Measurements from ENCODE around the gene KRTAP5-5.
A peak's percentile ranks its signal among the peaks of the same experiment; 100 is the strongest.
"Not testable (repeated sequence)": the region's sequence is repeated elsewhere in the genome, so short reads cannot be mapped to it uniquely, and the experiment has no call there.

KRTAP5-5 gene

GRCh38 chr11:1652771-1653540, 23.4 kb downstream of the KRTAP5-5 start:
- in situ Hi-C loops (cut with MboI; ENCODE audit: low pct_unique_long_range_greater_than_20kb, low sequenced_read_pairs) = no loop called here
- peak; percentile 60 for DNase-seq

GRCh38 chr11:1653541-1654387, 24.2 kb downstream of the KRTAP5-5 start:
- no peak for DNase-seq
- in situ Hi-C loops (cut with MboI; ENCODE audit: low pct_unique_long_range_greater_than_20kb, low sequenced_read_pairs) = no loop called here

GRCh38 chr11:1654388-1655167, 25.0 kb downstream of the KRTAP5-5 start:
- no peak for DNase-seq
- in situ Hi-C loops (cut with MboI; ENCODE audit: low pct_unique_long_range_greater_than_20kb, low sequenced_read_pairs) = no loop called here

- in situ Hi-C loops (cut with MboI; ENCODE audit: low pct_unique_long_range_greater_than_20kb, low sequenced_read_pairs) = no loop called here
Observed at GRCh38 chr11:1655168-1656060, 25.8 kb downstream of the KRTAP5-5 start.

GRCh38 chr11:1656061-1656441, 26.5 kb downstream of the KRTAP5-5 start:
- in situ Hi-C loops (cut with MboI; ENCODE audit: low pct_unique_long_range_greater_than_20kb, low sequenced_read_pairs) = no loop called here
- no peak for DNase-seq

More at GRCh38 chr11:1655168-1656060, 25.8 kb downstream of the KRTAP5-5 start:
- no peak for DNase-seq

- in situ Hi-C loops (cut with MboI; ENCODE audit: low pct_unique_long_range_greater_than_20kb, low sequenced_read_pairs) = no loop called here
- DNase-seq = no peak
Observed at GRCh38 chr11:1656670-1657069, 27.1 kb downstream of the KRTAP5-5 start.

GRCh38 chr11:1659506-1659905, 29.9 kb downstream of the KRTAP5-5 start:
- in situ Hi-C loops (cut with MboI; ENCODE audit: low pct_unique_long_range_greater_than_20kb, low sequenced_read_pairs) = no loop called here
- no peak for DNase-seq

- in situ Hi-C loops (cut with MboI; ENCODE audit: low pct_unique_long_range_greater_than_20kb, low sequenced_read_pairs) = no loop called here
Observed at GRCh38 chr11:1660111-1660867, 30.7 kb downstream of the KRTAP5-5 start.

GRCh38 chr11:1661454-1662269, 32.1 kb downstream of the KRTAP5-5 start:
- DNase-seq; in situ Hi-C loops (cut with MboI; ENCODE audit: low pct_unique_long_range_greater_than_20kb, low sequenced_read_pairs): not testable (repeated sequence)

More at GRCh38 chr11:1660111-1660867, 30.7 kb downstream of the KRTAP5-5 start:
- DNase-seq = no peak

- DNase-seq; in situ Hi-C loops (cut with MboI; ENCODE audit: low pct_unique_long_range_greater_than_20kb, low sequenced_read_pairs): not testable (repeated sequence)
Observed at GRCh38 chr11:1662699-1663283, 33.2 kb downstream of the KRTAP5-5 start.

GRCh38 chr11:1665313-1665712, 35.7 kb downstream of the KRTAP5-5 start:
- in situ Hi-C loops (cut with MboI; ENCODE audit: low pct_unique_long_range_greater_than_20kb, low sequenced_read_pairs) = no loop called here
- no peak for DNase-seq

GRCh38 chr11:1667121-1667850, 37.7 kb downstream of the KRTAP5-5 start:
- in situ Hi-C loops (cut with MboI; ENCODE audit: low pct_unique_long_range_greater_than_20kb, low sequenced_read_pairs) = no loop called here
- DNase-seq = no peak

GRCh38 chr11:1667906-1668305, 38.3 kb downstream of the KRTAP5-5 start:
- in situ Hi-C loops (cut with MboI; ENCODE audit: low pct_unique_long_range_greater_than_20kb, low sequenced_read_pairs) = no loop called here
- DNase-seq = no peak

- DNase-seq = no peak
- in situ Hi-C loops (cut with MboI; ENCODE audit: low pct_unique_long_range_greater_than_20kb, low sequenced_read_pairs) = no loop called here
Observed at GRCh38 chr11:1668911-1669473, 39.4 kb downstream of the KRTAP5-5 start.

GRCh38 chr11:1669546-1670218, 40.1 kb downstream of the KRTAP5-5 start:
- no peak for DNase-seq
- in situ Hi-C loops (cut with MboI; ENCODE audit: low pct_unique_long_range_greater_than_20kb, low sequenced_read_pairs) = no loop called here

All from KBM-7 (cell line).